ACHN (cell line): ENCODE measurements around the gene ST6GALNAC5.
"Not testable (repeated sequence)": the region's sequence is repeated elsewhere in the genome, so short reads cannot be mapped to it uniquely, and the experiment has no call there.

ENCODE experiments used
- DNase-seq: peaks from one replicate; pipeline ENCODE4 v3.0.0-alpha.2; 2015
- in situ Hi-C: cut with HindIII; loops from 2 replicates; pipeline ENCODE4 v1.10.0; 2017; ENCODE audit warnings: low sequenced_read_pairs, low pct_ligation_motif_present, low pct_unique_long_range_greater_than_20kb

The ST6GALNAC5 gene

DNA sequence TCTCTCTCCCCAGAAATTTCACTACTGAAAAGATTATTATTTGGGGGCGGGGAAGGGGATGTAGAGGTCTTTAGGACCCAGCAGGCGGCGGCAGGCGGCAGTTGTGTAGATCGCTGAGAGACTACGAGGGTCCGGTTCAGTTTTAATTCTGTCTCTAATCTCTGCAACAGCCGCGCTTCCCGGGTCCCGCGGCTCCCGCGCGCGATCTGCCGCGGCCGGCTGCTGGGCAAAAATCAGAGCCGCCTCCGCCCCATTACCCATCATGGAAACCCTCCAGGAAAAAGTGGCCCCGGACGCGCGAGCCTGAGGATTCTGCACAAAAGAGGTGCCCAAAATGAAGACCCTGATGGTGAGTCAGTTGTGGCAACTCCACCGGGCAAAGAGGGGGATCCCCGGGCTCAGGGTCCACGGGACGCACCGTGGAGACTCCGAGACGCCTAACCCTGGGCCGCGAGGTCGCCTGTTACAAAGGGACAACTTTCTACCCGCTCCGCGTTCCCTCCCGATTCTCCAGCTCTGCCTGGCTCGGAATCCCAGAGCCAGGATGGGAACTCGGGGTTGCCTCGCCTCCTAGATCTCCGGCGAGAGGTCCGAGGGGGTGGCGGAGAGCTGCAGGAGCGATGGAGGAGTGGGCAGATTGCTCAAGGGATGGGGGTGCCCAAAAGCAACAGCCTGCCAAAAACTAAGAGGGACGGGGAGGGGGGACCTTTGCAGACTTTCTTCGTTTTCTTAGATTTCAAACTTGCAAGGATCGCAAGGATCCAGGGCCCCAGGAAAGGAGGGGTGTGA, at the start of gene ST6GALNAC5:
Gene ST6GALNAC5, plus strand, starts transcription at position 139 of the 789 bp plus-strand sequence.
- peak; percentile 15 for DNase-seq
- in situ Hi-C loops, result no loop called here

DNA sequence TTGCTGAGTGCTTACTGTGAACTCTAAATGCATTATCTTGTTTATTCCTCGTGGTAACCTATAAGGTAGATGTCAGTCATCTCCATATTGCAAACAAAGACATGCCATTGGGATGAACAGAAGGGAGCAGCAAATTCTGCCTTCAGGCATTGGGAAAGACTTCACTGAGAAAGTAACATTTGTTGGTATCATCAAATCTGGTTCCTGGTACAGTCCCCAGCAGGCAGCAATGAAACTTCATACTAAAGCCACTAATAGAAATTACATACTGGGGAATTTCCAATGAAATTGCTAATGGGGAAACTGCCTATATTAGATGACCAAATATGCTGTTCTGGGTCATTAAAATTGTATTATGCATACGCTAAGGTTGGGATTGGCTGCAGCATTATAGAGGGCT, 47.3 kb upstream of the ST6GALNAC5 start:
- in situ Hi-C loops, result no loop called here
- no peak for DNase-seq

DNA sequence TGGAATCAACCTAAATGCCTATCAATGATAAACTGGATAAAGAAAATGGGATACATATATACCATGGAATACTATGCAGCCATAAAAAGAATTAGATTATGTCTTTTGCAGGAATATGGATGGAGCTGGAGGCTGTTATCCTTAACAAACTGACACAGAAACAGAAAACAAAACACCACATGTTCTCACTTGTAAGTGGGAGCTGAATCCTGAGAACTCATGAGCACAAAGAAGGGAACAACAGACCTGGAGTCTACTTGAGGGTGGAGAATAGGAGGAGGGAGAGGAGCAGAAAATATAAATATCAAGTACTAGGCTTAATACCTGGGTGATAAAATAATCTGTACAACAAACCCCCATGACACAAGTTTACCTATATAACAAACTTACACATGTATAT, 44.3 kb upstream of the ST6GALNAC5 start:
- in situ Hi-C loops, DNase-seq: not testable (repeated sequence)

DNA sequence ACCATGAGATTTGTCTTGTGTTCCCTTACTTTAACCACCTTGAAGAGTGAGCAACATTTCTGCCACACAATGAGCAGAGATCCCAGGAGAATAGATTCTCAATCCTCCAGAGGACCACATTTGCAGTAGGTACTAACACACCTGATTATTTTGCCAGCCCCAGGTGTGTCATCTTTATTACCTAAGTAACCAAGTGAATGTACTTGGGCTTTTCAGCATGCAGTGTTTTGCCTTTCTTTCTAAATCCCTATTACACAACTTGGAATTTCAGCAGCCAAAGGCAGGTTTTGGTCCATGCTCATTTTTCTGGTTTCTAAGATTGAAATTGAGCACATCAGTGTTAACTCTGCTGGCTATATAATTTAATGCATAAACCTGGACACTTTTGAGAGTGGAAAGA, 43.2 kb upstream of the ST6GALNAC5 start:
- no peak for DNase-seq
- in situ Hi-C loops, result no loop called here

DNA sequence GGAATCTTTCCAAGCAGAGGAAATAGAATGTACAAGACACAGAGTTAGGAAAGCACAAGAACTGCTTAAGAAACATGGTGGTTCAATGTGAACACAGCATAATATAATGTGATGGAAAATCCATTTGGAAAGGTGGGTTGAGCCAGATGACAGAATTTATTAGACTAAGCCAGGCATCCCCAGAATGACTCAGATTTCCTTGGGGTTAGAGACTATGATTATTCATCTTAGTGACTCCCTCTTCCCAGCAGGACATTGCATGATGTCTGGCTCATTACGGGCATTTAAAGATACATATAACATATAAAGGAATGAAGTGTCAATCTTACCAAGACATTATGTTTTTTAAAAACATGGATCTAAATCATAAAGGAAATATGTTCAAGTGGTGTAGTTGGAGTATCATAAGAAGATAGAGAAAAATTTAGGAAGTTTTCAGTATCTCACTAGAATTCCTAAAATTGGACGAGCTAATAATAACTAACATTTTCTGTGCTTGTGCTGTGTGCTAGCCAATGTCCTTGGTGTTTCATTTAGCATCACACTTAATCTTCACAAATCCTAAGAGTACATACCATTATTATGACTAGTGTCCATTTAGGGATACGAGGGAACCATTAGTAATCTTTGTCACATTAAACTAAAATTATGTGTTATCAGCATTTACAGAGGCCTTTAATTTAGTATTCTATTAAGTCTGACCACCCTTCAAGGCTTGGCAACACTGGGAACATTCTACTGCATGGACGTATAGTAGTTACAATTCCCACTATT, 41.0 kb upstream of the ST6GALNAC5 start:
- in situ Hi-C loops, result no loop called here
- peak; percentile 3 for DNase-seq

DNA sequence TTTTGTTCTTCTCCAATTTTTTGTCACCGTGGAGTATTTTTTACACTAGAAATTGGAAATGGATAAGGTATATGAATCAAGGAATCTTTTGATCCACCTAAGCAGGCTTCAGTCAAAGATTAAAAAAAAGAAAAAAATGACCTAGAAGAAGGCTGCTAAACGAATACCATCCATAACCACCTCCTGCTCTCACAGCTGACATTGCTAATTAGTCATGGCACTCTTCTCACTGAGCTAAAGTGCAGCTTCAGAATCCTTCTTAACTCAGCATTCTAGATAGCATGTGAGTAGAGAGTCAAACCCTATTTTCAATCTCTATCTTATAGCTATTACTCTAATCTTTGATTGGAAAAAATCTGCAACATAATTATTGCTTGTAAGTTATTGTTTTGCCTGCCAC, 40.2 kb upstream of the ST6GALNAC5 start:
- in situ Hi-C loops, result no loop called here
- DNase-seq, result no peak

DNA sequence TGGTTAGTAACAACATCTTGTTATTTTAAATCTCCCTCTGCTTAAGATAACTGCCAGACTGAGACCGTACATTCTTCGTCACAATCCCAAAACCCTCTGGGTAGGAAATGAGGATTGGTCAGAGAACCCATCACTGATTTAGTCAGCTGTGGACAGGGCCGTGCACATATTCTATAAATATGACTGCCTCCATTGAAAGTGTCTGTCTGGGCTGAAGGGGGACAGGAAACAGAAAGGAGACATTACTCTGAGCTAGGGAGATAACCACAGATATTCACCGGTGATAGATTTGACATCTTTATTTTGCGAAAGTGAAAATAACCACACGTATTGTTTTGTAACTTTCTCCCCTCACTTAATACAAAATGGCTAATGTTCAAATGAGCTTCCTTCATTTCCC, 36.9 kb upstream of the ST6GALNAC5 start:
- in situ Hi-C loops, result no loop called here
- DNase-seq, result no peak

DNA sequence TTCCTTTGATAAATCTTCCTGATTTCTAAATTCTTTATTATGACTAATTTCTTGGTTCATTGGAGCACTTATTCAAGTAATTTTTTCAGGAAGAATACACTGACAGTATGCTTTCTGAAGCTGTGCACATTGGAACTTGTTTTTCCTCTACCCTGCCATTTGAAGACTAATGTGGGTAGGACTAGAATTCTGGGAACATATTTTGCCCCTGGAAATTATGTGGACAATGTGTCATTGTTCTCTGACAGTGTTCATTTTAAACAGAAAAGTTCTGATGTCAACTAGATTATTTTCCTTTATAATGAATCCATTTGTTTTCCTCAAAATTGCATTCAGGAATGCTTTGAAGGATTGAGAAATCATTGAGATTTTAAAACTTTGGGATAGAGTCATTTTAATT, 34.8 kb upstream of the ST6GALNAC5 start:
- in situ Hi-C loops, result no loop called here

DNA sequence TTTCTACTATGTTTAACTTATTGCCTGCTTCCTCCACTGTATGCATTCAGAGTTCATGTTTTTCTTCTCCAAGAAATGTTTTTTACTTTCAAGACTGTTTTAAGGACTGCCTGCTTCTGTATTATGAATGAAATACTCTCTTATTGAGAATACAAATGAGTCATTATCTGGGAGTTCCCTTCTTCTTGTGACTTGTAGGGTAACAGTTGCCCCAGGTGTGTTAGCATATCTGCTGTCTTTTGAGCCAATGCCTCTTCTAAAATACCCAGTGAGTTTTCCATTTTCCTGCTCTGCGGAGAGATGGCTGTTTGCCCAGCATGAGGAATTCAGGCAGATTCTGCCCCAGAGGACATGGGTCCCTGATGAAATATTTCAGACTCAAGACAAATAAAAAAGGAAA, 34.1 kb upstream of the ST6GALNAC5 start:
- in situ Hi-C loops, result no loop called here
- DNase-seq, result no peak

More for the DNA sequence above, 34.8 kb upstream of the ST6GALNAC5 start:
- no peak for DNase-seq

DNA sequence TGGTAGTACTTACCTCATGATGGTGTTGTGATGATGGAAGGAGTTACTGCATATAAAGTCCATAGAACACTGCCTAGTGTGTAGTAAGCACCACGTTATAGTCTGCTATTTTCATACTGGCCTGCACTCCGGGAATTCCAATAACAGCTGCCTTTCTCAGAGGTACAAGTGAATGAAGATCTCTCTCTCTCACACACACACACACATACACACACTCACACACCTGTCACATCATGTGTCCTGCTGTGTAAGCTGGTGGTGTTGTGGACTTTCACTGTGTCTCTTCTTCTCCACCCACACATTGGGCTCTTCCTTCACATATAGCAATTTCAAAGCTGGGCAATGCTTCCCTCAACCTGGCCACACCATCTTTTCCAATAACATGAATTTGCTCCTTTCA, 33.4 kb upstream of the ST6GALNAC5 start:
- DNase-seq, result no peak
- in situ Hi-C loops, result no loop called here

DNA sequence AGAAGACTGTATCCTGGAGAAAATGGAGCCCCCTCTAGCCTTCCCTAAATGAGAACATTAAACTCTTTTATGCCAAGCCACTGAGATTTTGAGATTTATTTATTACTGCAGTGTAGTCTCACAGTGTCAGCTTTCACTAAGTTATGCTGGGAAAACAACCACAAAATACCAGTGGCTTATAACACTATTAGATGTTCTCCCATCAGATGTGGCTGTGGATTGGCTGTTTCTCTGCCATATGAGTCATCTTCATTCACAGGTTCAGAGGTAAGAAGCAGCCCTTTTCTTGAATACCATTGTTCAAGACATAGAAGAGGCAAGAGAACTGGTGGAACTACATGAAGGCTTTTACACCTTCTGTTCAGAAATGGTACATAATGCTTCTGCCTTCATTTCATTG, 32.1 kb upstream of the ST6GALNAC5 start:
- no peak for DNase-seq
- in situ Hi-C loops, result no loop called here

DNA sequence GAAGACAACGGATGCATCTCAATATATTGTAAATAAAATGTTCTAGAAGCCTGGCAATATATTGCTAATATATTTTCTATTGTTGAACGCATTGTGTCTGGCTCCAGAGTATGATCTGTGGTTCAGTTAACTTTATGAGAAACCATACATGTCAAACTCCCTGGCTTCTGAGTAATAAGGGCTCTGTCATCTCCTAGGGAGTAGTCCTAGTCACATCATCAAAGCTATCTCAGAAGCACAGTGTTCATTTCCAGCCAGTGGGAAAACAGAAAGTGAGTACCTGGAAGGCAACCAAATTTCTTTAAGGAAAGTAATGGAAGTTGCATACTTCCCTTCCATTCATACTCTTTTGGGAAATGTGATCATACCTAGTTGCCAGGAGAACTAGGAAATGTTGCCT, 27.0 kb upstream of the ST6GALNAC5 start:
- in situ Hi-C loops, result no loop called here
- DNase-seq, result no peak

DNA sequence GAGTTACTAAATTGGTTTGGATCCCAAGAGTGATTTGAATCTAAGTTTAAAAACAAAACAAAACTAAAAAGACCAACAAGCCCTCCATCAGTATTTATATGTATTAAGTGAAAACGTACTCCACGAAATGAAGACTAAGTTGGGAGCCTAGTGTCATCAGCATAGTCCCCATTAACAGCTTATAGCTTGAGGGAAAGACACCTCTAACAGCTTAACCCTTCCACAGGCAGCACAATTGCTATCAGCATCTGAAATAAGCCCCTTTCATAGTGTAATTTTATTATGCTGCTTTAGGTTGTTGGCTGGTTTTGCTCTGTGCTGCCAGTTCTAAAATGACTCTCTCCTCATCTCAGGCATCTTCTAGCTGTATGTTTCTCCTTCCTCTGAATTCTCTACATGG, 25.8 kb upstream of the ST6GALNAC5 start:
- in situ Hi-C loops, result no loop called here
- DNase-seq, result no peak

DNA sequence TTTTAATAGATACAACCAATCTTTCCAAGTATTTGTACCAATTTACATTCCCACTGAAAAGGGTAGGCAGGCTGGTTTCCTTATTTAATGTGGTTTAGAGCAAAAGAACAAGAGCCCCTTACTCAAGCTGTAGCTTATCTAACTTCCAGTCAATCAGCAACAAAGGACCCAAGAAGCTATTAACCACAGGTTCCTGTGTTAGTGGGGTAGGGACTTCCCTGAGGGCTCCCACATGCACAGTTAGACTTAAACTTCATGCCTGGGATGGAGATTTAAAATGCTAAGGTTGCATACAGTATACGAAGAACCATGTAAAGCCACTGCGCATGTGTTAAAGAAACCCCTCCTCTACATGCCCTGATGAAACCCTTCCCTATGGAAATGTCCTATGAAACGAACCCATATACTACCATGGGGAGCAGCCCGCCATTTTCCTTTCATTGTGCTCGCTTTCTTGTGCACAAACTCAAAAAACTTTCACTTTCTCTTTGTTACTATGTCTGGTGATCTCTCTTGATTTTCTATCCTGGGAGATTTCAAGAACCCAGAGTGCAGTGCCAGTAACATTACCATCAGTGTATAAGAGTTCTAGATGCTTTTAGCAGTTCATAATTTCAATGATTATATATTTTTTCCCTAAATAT, 23.3 kb upstream of the ST6GALNAC5 start:
- DNase-seq, result no peak
- in situ Hi-C loops, result no loop called here

DNA sequence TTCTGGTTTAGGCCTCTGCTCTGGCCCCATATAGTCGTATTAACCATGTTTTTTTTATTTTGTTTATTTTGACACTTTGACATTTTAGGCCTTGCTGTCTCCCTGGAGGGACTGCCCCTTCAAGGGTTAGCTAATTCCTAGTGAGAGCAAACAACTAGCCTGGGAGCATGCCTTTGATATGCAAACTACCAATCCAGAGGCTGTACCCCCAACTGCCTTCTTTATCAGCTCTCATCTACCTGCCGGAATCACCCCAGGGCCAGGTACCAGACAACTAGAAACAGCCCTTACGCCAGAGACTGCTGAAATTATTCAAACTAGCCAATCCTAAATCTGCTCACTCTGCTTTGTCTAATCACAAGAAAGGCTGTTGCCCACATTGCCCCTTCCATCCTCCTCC, 13.0 kb upstream of the ST6GALNAC5 start:
- in situ Hi-C loops, result no loop called here
- DNase-seq, result no peak

DNA sequence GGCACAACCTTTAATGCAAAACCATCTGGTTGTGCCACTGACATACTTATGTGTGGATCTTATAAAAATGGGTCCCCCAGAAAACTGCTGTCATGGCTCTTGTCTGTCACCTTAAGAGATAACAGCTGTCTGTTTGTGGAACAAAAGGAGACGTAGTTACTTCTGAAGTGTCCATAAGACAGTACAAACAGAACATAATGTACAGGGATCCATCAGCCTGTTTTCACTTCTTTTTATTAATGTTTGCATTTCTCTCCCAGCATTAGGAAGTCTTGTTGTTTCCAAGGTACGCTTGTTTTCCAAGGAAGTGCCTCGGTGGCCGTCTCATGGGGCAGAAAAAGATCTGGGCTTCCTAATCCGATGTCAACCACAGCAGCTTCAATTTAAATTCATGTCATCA, 11.2 kb upstream of the ST6GALNAC5 start:
- in situ Hi-C loops, result no loop called here
- no peak for DNase-seq

DNA sequence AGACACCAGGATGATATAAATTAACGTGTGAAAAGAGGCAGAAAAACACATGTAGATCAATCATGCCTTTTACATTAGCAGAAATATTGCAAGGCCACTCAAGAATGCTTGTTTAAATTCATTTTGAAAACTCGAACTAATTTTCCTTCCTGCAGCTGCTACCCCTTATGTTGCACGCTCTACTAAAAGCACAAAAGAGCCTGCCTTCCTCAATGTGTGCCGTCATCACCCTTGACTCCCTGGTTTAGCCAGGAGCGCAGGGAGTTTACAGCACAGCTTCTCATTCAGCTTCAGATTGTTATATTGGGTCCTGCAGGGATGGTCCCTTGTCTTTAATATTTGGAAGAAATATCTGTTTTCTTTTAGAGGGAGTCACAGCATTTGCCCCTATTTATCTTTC, 10.1 kb upstream of the ST6GALNAC5 start:
- in situ Hi-C loops, result no loop called here
- DNase-seq, result no peak

DNA sequence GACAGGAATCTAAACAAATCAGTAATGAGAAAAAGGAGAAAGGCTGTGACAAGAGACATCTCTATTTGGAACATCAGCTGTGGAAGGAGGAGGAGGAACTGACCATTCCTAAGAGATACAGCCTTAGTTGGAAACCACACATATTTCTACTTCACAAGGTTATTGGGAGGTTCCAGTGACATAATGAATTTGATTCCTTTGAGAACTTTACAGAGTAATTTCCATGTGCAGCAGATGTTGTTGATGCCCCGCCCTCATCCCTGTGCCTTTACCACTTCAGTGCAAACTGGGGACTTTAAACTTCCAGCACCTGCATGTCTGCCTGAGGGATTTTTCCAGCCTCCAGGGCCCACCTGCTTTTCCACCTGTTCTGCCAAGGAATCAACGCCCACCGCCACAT, 9.3 kb upstream of the ST6GALNAC5 start:
- DNase-seq, result no peak
- in situ Hi-C loops, result no loop called here

DNA sequence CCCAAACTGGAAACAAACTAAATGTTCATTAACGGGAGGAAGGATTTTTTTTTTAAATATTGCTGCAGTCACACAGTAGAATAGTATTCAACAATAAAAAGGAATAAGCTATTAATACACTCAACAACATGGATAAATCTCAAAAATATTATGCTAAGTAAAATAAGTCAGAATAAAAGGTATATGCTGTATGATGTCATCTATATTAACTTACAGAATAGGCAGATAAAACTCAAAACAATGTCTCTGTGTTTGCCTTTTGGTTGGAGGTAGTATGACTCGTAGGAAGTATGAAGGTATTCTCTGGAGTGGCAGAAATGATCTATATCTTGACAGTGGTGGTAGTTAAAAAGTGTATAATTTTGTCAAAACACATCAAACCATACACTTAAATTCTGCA, 6.1 kb upstream of the ST6GALNAC5 start:
- no peak for DNase-seq
- in situ Hi-C loops, result no loop called here

DNA sequence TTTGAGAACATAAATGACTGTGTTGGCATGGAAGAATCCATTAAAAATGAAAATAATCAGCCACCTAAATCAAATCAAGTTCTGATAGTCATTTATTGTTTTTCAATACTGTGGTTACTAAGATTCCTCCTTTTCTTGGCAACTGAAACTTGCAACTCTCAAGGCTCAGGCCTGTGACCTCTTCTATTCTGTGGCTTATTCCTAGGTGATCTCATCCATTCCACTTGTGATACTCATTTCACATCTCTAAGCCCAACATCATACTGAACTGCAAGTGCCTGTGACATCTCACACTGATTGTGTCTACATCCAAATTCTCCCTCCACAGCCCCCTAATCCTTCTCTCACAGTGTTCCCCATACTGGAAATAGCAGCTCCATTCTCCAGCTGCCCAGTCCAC, 4.8 kb upstream of the ST6GALNAC5 start:
- in situ Hi-C loops, result no loop called here
- peak; percentile 2 for DNase-seq
